Glutamatergic neuron (in vitro differentiated cells): ENCODE data around the gene TOMM40. TPM values are rescaled to one million over a fixed set of nuclear protein-coding genes. Genes with fewer than 3 reads are reported as not detected.

ENCODE experiments used
- DNase-seq: peaks from one replicate; pipeline ENCODE4 v3.0.0; 2022
- H3K27ac Mint-ChIP-seq: one replicate; pipeline ENCODE4 v1.8.0; 2020; ENCODE audit warnings: mild to moderate bottlenecking, mixed read lengths, inconsistent platforms; ENCODE audit not compliant: unreplicated experiment
- H3K27me3 Mint-ChIP-seq: one replicate; pipeline ENCODE4 v1.8.0; 2020; ENCODE audit warnings: mild to moderate bottlenecking, moderate library complexity, mixed read lengths, inconsistent platforms; ENCODE audit not compliant: unreplicated experiment
- H3K36me3 Mint-ChIP-seq: one replicate; pipeline ENCODE4 v1.8.0; 2020; ENCODE audit warnings: mild to moderate bottlenecking, mixed read lengths, inconsistent platforms; ENCODE audit not compliant: unreplicated experiment
- H3K4me1 Mint-ChIP-seq: one replicate; pipeline ENCODE4 v1.8.0; 2020; ENCODE audit warnings: mild to moderate bottlenecking, low read depth, mixed read lengths, inconsistent platforms; ENCODE audit not compliant: unreplicated experiment
- H3K4me3 Mint-ChIP-seq: one replicate; pipeline ENCODE4 v1.8.0; 2020; ENCODE audit warnings: mild to moderate bottlenecking, mixed read lengths, inconsistent platforms; ENCODE audit not compliant: unreplicated experiment
- H3K9me3 Mint-ChIP-seq: one replicate; pipeline ENCODE4 v1.8.0; 2020; ENCODE audit warnings: mild to moderate bottlenecking, moderate library complexity, mixed read lengths, inconsistent platforms; ENCODE audit not compliant: unreplicated experiment
- total RNA-seq: library from RNA; stranded (reverse); fragmentation: NEBNext Ultra II Directional; extraction: Animal tissue kit (Norgen Biotek cat#: 25700); gene quantifications from one replicate; pipeline ENCODE4 v1.2.1, GENCODE V29; 2021; ENCODE audit not compliant: unreplicated experiment
- TF ChIP-seq, protein P1 (sequence below): fragments of 200-600 bp; sonication (generic); IDR thresholded peaks from one replicate; pipeline ENCODE4 v1.5.0; 2021; ENCODE audit not compliant: partially characterized antibody, unreplicated experiment

TOMM40 gene
- total RNA-seq, 1 donor from 2014 or later, result 57.8 TPM

DNA sequence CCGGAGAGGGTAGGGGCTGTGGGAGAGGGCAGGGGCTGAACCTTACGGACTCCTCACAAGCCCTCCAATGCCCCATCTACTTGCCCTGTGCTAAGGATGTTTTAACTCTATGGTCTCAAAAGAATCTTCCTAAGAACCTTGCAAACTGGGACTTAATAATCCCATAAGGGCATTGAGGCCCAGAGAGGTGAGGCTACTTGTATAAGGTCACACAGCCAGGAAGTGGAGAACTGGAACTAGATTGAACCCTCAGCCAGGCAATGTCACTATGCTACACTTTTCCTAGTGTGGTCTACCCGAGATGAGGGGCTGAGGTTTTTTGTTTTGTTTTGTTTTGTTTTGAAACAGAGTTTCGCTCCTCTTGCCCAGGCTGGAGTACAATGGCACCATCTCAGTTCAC lies 40.5 kb downstream of the TOMM40 start:
- H3K27me3 Mint-ChIP-seq, result peaks cover 7% of the 10 kb centered on the region
- TF ChIP-seq, protein P1, sequence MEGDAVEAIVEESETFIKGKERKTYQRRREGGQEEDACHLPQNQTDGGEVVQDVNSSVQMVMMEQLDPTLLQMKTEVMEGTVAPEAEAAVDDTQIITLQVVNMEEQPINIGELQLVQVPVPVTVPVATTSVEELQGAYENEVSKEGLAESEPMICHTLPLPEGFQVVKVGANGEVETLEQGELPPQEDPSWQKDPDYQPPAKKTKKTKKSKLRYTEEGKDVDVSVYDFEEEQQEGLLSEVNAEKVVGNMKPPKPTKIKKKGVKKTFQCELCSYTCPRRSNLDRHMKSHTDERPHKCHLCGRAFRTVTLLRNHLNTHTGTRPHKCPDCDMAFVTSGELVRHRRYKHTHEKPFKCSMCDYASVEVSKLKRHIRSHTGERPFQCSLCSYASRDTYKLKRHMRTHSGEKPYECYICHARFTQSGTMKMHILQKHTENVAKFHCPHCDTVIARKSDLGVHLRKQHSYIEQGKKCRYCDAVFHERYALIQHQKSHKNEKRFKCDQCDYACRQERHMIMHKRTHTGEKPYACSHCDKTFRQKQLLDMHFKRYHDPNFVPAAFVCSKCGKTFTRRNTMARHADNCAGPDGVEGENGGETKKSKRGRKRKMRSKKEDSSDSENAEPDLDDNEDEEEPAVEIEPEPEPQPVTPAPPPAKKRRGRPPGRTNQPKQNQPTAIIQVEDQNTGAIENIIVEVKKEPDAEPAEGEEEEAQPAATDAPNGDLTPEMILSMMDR, result no peak
- no peak overlapping the region for H3K4me3 Mint-ChIP-seq
- peaks cover 2% of the 10 kb centered on the region for H3K9me3 Mint-ChIP-seq
- no peaks in the 10 kb centered on the region for H3K4me1 Mint-ChIP-seq
- no peaks in the 10 kb centered on the region for H3K36me3 Mint-ChIP-seq
- no peak for DNase-seq
- no peak overlapping the region for H3K27ac Mint-ChIP-seq

DNA sequence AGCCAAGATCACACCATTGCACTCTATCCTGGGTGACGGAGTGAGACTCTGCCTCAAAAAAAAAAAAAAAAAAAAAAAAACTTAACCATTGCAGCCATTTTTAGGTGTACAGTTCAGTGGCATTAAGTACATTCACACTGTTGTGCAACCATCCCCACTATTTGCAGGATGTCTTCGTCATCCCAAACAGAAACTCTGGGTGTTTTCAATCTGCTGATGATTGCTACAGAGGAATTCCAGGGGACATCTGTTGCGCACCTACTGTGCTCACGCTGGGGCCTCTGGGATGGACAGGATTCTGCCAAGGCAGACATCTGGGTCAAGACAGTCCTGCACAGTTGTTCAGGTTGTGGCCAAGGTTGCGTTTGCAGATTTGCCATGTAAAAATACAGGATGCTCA lies 48.6 kb downstream of the TOMM40 start:
- DNase-seq, result no peak
- Mint-ChIP-seq H3K4me3 (no peak overlapping the region), H3K36me3 (no peaks in the 10 kb centered on the region), H3K4me1 (peaks cover 3% of the 10 kb centered on the region), H3K27me3 (peaks cover 2% of the 10 kb centered on the region), H3K9me3 (no peaks in the 10 kb centered on the region), H3K27ac (no peak overlapping the region)
- TF ChIP-seq, protein P1, result no peak

GRCh38 chr19:44942067-44942571 lies 51.1 kb downstream of the TOMM40 start, which contains the start of gene APOC4:
Gene APOC4 (plus strand): TSS chr19:44942237. CDS start chr19:44942278, 41 bp downstream.
- no peak for DNase-seq
- TF ChIP-seq, protein P1, result no peak

GRCh38 chr19:44943801-44944249 lies 52.8 kb downstream of the TOMM40 start:
- H3K36me3 Mint-ChIP-seq, result no peaks in the 10 kb centered on the region
- H3K27me3 Mint-ChIP-seq, result peaks cover 2% of the 10 kb centered on the region
- peaks cover 7% of the 10 kb centered on the region for H3K4me1 Mint-ChIP-seq
- H3K27ac Mint-ChIP-seq, result no peak overlapping the region
- no peak overlapping the region for H3K4me3 Mint-ChIP-seq
- TF ChIP-seq, protein P1, result no peak
- no peaks in the 10 kb centered on the region for H3K9me3 Mint-ChIP-seq
- no peak for DNase-seq

More at GRCh38 chr19:44942067-44942571, 51.1 kb downstream of the TOMM40 start, which contains the start of gene APOC4:
- Mint-ChIP-seq H3K27me3 (peaks cover 2% of the 10 kb centered on the region), H3K4me3 (peak within 1 kb of the TSS; percentile 0), H3K36me3 (no peaks in the 10 kb centered on the region), H3K4me1 (peaks cover 3% of the 10 kb centered on the region), H3K9me3 (no peaks in the 10 kb centered on the region), H3K27ac (no peak within 1 kb of the TSS)

DNA sequence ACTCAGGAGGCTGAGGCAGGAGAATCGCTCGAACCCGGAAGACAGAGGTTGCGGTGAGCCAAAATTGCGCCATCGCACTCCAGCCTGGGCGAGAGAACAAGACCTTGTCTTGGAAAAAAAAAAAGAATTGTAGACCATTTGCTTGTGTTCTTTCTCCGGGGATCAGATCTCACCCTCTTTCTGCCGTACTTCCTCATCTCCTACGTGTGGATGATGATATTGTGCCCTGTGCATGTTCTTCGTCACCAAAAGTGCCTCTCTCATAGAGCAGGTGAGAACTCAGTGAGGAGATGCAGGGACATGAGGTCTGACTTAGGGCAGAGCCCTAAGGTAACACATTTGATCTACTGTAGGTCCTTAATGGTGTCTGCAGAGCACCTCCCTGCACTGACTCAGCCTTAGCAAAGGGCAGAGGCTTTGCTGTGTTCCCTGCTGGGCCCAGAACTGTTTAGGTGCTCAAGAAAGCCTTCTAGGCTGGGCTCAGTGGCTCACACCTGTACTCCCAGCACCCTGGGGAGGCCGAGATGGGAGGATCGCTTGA lies 56.1 kb downstream of the TOMM40 start:
- Mint-ChIP-seq H3K9me3 (no peaks in the 10 kb centered on the region), H3K36me3 (no peaks in the 10 kb centered on the region), H3K27me3 (peaks cover 2% of the 10 kb centered on the region), H3K4me1 (peaks cover 17% of the 10 kb centered on the region), H3K4me3 (no peak overlapping the region), H3K27ac (no peak overlapping the region)
- DNase-seq, result no peak
- TF ChIP-seq, protein P1, result no peak
